Measurements from ENCODE around the gene SPAM1.

DNA sequence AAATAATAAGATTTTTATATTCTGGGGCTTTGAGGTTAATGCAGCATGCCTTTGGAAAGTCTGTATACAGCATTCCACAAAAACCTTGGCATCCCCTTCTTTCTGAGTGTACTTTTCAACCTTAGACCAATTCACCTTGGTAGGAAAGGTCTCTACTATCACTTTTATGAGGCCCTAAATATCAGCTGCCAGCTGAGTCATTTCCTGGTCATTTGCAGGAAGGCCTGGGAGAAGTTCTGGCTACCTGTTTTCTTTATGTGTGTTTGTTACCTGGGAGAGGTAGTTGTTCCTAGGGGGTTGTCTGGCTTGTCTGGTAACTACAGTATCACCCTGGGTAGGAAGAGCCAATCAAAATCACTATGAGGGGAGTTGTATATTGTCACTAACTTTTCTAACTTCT is 4.1 kb downstream of the SPAM1 start:
- TF ChIP-seq, protein P1, sequence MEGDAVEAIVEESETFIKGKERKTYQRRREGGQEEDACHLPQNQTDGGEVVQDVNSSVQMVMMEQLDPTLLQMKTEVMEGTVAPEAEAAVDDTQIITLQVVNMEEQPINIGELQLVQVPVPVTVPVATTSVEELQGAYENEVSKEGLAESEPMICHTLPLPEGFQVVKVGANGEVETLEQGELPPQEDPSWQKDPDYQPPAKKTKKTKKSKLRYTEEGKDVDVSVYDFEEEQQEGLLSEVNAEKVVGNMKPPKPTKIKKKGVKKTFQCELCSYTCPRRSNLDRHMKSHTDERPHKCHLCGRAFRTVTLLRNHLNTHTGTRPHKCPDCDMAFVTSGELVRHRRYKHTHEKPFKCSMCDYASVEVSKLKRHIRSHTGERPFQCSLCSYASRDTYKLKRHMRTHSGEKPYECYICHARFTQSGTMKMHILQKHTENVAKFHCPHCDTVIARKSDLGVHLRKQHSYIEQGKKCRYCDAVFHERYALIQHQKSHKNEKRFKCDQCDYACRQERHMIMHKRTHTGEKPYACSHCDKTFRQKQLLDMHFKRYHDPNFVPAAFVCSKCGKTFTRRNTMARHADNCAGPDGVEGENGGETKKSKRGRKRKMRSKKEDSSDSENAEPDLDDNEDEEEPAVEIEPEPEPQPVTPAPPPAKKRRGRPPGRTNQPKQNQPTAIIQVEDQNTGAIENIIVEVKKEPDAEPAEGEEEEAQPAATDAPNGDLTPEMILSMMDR (conservative IDR thresholded peaks at IDR 0.05; ENCODE audit: low read depth in 2 of 2), result no peak
- TF ChIP-seq EZH2phosphoT487 (IDR thresholded peaks at IDR 0.05; ENCODE audit: unreplicated experiment) (no peak), EZH2 (IDR thresholded peaks at IDR 0.05; ENCODE audit: low read depth, unreplicated experiment) (no peak), REST (IDR thresholded peaks at IDR 0.05; ENCODE audit: unreplicated experiment) (no peak), POLR2AphosphoS5 (IDR thresholded peaks at IDR 0.05; ENCODE audit: low read depth) (no peak), ETS1 (IDR thresholded peaks at IDR 0.05) (no peak), CREB1 (CRISPR knock-in tag; IDR thresholded peaks at IDR 0.05; ENCODE audit: low read depth) (no peak), JUNB (IDR thresholded peaks at IDR 0.05; ENCODE audit: unreplicated experiment) (no peak), STAT1 (IDR thresholded peaks at IDR 0.05; ENCODE audit: unreplicated experiment) (no peak), ZNF114 (CRISPR knock-in tag; IDR thresholded peaks at IDR 0.05) (no peak)
